Glomerular visceral epithelial cell (primary cell): ENCODE measurements around the gene FBXO17.
A peak's percentile ranks its signal among the peaks of the same experiment; 100 is the strongest.
"Not testable (repeated sequence)": the region's sequence is repeated elsewhere in the genome, so short reads cannot be mapped to it uniquely, and the experiment has no call there.

Source experiments
- DNase-seq: peaks from one replicate; pipeline ENCODE4 v3.0.0-alpha.2; 2016; ENCODE audit errors: extremely low spot score

FBXO17 gene

DNA sequence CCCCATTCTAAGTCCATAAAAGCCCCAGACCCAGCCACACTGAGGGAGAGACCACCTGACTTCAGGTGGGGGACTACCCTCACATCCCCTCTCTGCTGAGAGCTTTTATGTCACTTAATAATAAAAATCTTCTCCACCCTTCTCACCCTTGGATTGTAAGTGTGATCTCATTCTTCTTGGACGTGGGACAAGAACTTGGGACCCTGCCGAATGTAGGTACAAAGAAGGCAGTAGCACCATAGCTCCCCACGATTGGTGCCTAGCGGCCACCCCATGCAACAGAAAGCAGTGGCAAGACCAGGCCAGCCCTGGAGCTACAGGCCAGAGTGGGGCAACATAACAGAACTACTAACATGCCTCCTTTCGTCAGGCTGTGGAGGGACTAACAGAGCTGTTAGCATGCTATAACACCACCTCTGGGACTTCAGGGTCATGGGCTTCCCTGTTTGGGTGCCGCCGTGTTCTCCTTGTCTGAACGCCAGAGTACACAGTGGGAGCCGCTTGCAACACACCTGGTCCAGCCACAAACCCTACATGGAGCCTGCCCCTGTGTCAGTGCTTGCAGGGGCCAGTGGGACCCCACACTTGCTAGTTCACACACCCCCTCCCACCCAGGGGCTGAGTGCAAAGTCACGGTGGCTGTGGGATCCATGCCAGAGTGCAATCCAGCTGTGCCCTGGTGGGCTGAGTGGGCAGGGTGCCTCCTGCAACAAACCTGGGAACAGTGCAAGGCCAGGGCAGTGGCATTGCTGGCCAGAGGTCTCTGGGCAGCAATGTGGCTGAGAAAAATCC, 5.2 kb upstream of the FBXO17 start:
- DNase-seq, result no peak

- no peak for DNase-seq
These were observed 4.3 kb upstream of the FBXO17 start for GRCh38 chr19:38979812-38980211.

GRCh38 chr19:38978326-38978689, 2.8 kb upstream of the FBXO17 start:
- DNase-seq, result no peak

- DNase-seq, result peak; percentile 77
These were observed 2.1 kb upstream of the FBXO17 start for GRCh38 chr19:38977445-38978325.

- DNase-seq, result peak; percentile 65
These were observed 324 bp upstream of the FBXO17 start for GRCh38 chr19:38975861-38976271.

- DNase-seq, result no peak
These were observed 823 bp downstream of the FBXO17 start for GRCh38 chr19:38974624-38975213.

DNA sequence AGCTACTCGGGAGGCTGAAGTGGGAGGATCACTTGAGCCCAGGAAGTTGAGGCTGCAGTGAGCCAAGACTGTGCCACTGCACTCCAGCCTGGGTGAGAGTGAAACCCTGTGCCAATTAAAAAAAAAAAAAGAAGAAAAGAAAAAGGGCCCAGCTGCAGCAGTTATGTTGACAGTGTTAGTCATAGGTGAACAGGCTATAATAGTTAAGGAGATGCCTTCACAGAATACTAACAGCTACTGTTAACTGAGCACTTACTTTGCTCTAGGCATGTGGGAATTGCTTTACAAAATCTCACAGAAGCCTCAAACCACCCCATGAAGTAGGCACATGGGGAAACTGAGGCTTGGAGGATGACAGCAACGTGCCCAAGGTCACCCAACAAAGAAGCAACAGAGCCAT, 3.9 kb downstream of the FBXO17 start:
- no peak for DNase-seq

- no peak for DNase-seq
These were observed 4.6 kb downstream of the FBXO17 start for GRCh38 chr19:38970664-38971532.

DNA sequence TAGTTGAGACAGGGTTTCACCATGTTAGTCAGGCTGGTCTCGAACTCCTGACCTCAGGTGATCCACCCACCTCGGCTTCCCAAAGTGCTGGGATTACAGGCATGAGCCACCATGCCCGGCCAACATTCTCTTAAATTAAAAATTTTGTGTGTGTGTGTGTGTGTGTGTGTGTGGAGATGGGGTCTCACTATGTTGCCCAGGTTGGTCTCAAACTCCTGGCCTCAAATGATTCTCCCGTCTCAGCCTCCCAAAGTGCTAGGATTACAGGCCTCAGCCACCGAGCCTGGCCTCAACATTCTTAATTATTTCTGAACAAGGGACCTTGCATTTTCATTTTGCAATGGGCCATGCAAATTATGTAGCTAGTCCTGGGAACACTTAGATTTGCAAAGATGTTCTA, 9.4 kb downstream of the FBXO17 start:
- not testable (repeated sequence) for DNase-seq

DNA sequence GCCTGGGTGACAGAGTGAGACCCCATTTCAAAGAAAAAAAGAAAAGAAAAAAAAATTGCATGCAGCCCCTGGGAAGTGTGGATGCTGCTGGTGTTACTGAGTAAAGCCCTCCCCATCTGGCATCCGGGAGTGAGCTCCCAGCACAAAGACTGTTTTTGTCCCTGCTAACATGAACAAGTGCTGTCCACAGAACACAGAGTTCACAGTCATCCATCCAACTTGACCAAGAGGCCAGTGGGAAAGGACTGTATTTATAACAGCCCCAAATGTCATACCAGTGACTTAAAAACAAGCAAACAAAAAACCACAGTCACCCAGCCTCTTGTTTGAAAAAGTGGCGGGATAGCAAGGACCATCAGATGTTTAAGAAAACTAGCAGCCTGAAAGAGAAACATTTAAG, 10.8 kb downstream of the FBXO17 start:
- DNase-seq, result no peak

GRCh38 chr19:38959618-38960017, 15.9 kb downstream of the FBXO17 start:
- DNase-seq, result no peak

- no peak for DNase-seq
These were observed 17.2 kb downstream of the FBXO17 start for GRCh38 chr19:38958301-38958700.

DNA sequence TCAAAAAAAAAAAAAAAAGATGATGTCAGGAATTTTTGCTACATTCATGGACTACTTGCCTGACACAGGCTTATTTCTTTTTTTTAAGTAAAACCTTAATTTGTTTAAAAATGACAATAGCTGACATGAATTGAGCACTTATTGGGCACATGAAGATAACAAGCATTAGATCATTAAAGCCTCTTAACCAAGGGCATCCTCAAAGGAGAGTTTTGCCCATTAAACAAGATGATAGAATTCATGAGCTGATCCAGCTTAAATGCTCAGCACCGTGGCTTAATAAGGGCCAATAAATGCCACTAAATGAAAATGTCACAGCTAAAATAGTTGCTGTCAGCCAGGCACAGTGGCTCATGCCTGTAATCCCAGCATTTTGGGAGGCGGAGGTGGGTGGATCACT, 19.3 kb downstream of the FBXO17 start:
- DNase-seq, result no peak

DNA sequence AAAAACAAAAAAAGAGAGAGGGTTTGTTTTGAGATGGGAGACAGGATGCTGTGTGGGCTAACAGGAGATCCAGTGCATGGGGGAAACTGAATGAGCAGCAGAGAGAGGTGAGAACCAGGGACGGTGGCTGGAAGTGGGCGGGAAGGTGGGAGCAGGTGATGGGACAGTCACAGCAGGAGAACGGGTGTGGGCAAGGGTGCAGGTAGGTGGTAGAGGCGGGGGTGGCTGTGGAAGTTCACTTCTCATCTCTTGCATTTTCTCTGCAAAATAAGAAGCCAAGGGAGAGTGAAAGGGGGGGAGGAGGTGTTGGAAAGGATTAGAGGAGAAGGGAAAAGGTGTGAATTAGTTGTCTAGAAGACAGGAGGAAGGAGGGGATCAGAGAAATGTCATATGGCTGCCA, 21.9 kb downstream of the FBXO17 start:
- DNase-seq, result no peak

GRCh38 chr19:38952395-38953165, 23.0 kb downstream of the FBXO17 start:
- DNase-seq, result peak; percentile 89

GRCh38 chr19:38951187-38951586, 24.4 kb downstream of the FBXO17 start:
- no peak for DNase-seq

DNA sequence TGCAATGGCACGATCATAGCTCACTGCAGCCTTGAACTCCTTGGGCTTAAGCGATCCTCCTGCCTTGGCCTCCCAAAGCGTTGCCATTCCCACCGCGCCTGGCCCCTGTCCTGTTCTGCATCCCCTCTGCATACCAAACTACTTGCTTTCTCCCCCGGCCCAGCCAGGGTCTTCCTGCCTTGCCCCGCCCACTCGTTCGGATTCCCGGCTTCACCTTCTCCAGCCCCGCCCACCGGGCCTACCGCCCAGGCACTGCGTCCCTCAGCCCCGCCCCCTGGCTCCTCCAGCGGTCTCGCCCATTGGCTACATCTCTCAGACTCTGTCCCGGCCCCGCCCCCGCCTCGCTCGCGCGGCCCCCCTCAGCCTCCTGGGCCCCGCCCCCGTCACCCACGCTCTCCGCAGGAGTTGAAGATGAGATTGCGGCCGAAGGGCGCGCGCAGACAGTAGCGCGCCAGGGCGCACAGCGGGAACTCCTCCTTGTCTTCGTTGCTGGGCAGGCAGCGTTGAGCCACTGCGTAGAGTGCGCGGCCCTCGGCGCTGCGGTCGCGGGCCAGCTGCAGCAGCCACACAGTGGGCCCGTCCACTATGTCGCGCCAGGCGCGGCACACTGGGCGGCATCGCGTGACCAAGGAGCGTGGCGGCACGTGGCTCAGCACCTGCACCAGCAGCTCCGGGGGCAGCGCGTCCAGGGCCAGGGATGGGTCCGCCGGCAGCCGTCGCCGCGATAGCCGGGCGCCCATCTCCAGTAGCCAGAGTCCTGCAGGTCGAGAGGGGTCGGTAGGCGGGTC, 25.8 kb downstream of the FBXO17 start:
- DNase-seq, result no peak

- DNase-seq, result no peak
These were observed 29.1 kb downstream of the FBXO17 start for GRCh38 chr19:38946229-38947010.

DNA sequence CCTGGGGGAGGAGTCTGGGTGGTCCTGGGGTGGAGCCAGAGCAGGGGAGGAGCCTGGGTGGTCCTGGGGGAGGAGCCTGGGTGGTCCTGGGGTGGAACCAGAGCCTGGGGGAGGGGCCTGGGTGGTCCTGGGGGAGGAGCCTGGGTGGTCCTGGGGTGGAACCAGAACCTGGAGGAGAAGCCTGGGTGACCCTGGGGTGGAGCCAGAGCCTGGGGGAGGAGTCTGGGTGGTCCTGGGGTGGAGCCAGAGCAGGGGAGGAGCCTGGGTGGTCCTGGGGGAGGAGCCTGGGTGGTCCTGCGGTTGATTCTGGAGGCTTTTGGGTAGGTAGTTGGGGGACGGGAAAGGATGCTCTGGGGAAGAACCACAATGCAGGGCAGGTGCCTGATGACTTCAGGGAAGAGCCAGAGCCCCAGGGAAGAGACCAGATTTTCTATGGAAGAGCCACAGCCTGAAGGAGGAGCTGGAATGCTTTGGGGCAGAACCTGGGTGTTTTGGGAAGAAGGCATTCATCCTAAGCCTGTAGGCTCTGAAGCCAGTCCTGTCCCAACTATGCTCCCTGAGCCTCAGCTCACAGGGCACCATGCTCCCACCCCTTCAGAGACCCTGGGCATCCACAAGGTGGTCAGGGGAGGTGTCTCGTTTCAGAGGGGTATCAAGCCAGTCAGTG, 29.8 kb downstream of the FBXO17 start:
- DNase-seq, result no peak
